PC-3 (cell line): ENCODE results near the gene WDFY1. TPM values are rescaled to one million over a fixed set of nuclear protein-coding genes. Genes with fewer than 3 reads are reported as not detected.

Experiments
- ATAC-seq: fragments of 200-7000 bp; cut with Tn5 transposase; 2 replicates; pipeline ENCODE4 v1.9.1; 2020; ENCODE audit warnings: mild to moderate bottlenecking, moderate library complexity
- BruUV-seq: library from RNA; stranded (reverse); fragments of 400-500 nt; replicated peaks from 2 replicates; lab custom pipeline; 2021; lab: Mats Ljungman, UMichigan
- CTCF ChIA-PET: fragments of 300-600 bp; sonication (Branson Sonifier 250); formaldehyde crosslinking; loops from one replicate; lab custom pipeline; 2022; ENCODE audit warnings: antibody characterized with exemption; lab: Charles Lee
- POLR2A ChIA-PET: fragments of 300-600 bp; sonication (Branson Sonifier 250); formaldehyde crosslinking; loops from one replicate; lab custom pipeline; 2022; ENCODE audit warnings: antibody characterized with exemption; ENCODE audit not compliant: unreplicated experiment; lab: Charles Lee
- DNase-seq: peaks from one replicate; pipeline ENCODE4 v3.0.0-alpha.2; 2015
- H2AFZ ChIP-seq: fragments of 300-600 bp; sonication (generic); 2 replicates; pipeline ENCODE4 v1.6.0; 2016; ENCODE audit warnings: antibody characterized with exemption, low read length
- H3F3A ChIP-seq: fragments of 300-600 bp; sonication (generic); one replicate; pipeline ENCODE4 v1.6.0; 2017; ENCODE audit warnings: antibody characterized with exemption, low read length, control low read depth, mild to moderate bottlenecking; ENCODE audit not compliant: unreplicated experiment
- H3K27ac ChIP-seq: fragments of 300-600 bp; sonication (generic); 2 replicates; pipeline ENCODE4 v1.5.1; 2016; ENCODE audit warnings: mild to moderate bottlenecking, low read length
- H3K27me3 ChIP-seq: fragments of 300-600 bp; sonication (generic); 2 replicates; pipeline ENCODE4 v1.6.1; 2016; ENCODE audit warnings: low read length, mixed read lengths
- H3K36me3 ChIP-seq: fragments of 300-600 bp; sonication (generic); 2 replicates; pipeline ENCODE4 v1.6.1; 2016; ENCODE audit warnings: low read depth, mixed run types, low read length, mixed read lengths
- H3K4me1 ChIP-seq: fragments of 300-600 bp; sonication (generic); 2 replicates; pipeline ENCODE4 v1.5.1; 2016; ENCODE audit warnings: low read length; ENCODE audit not compliant: insufficient read depth
- H3K4me2 ChIP-seq: fragments of 300-600 bp; sonication (generic); 2 replicates; pipeline ENCODE4 v1.6.0; 2016; ENCODE audit warnings: low read length
- H3K4me3 ChIP-seq: fragments of 300-600 bp; sonication (generic); 2 replicates; pipeline ENCODE4 v1.5.1; 2016; ENCODE audit warnings: mild to moderate bottlenecking, low read length, mixed read lengths
- H3K79me2 ChIP-seq: fragments of 300-600 bp; sonication (generic); 2 replicates; pipeline ENCODE4 v1.6.1; 2017; ENCODE audit warnings: low read length, mixed read lengths
- H3K9ac ChIP-seq: fragments of 300-600 bp; sonication (generic); 2 replicates; pipeline ENCODE4 v1.6.0; 2016; ENCODE audit warnings: mild to moderate bottlenecking, low read length
- H3K9me2 ChIP-seq: fragments of 300-600 bp; sonication (generic); replicated peaks from 2 replicates; pipeline ENCODE4 v1.6.1; 2016; ENCODE audit warnings: mixed run types, low read length, mixed read lengths
- H3K9me3 ChIP-seq: fragments of 300-600 bp; sonication (generic); 2 replicates; pipeline ENCODE4 v1.6.1; 2016; ENCODE audit warnings: low read length, mixed read lengths
- H4K20me1 ChIP-seq: fragments of 300-600 bp; sonication (generic); 2 replicates; pipeline ENCODE4 v1.6.1; 2016; ENCODE audit warnings: low read length, mixed read lengths
- CTCF ChIP-seq: fragments of 300-600 bp; sonication (generic); conservative IDR thresholded peaks from 2 replicates; pipeline ENCODE4 v1.5.1; 2017; ENCODE audit warnings: antibody characterized with exemption, low read depth, mild to moderate bottlenecking, low read length
- EZH2 ChIP-seq: fragments of 300-600 bp; sonication (generic); IDR thresholded peaks from one replicate; pipeline ENCODE4 v1.6.1; 2017; ENCODE audit warnings: antibody characterized with exemption, mild to moderate bottlenecking, low read length; ENCODE audit not compliant: unreplicated experiment
- EZH2phosphoT487 ChIP-seq: fragments of 300-600 bp; sonication (generic); IDR thresholded peaks from 2 replicates; pipeline ENCODE4 v1.6.1; 2018; ENCODE audit warnings: mild to moderate bottlenecking, antibody characterized with exemption, low read length, borderline replicate concordance
- intact Hi-C: fragments of 100-400 bp; cut with micrococcal nuclease; formaldehyde crosslinking; loops from 2 replicates; pipeline ENCODE4 v1.9.0; 2023
- total RNA-seq: library from RNA; depleted of rRNA; stranded (reverse); fragments of >200 nt; gene quantifications from 2 replicates; pipeline ENCODE4 v1.2.3, GENCODE V29; 2014

The WDFY1 gene
- total RNA-seq, 1 experiment from 2014 or later, result 47.7 TPM

- Histone ChIP-seq H3K4me3 (no peak overlapping the region), H4K20me1 (no peaks in the 10 kb centered on the region), H3K4me2 (no peak overlapping the region), H3F3A (no peaks in the 10 kb centered on the region), H3K27me3 (no peaks in the 10 kb centered on the region), H3K36me3 (no peaks in the 10 kb centered on the region), H2AFZ (no peak overlapping the region), H3K79me2 (no peaks in the 10 kb centered on the region), H3K27ac (no peak overlapping the region), H3K9me3 (no peaks in the 10 kb centered on the region), H3K4me1 (peaks cover 4% of the 10 kb centered on the region; the same call in 1 of the 2 replicates), H3K9me2 (no peaks in the 10 kb centered on the region), H3K9ac (no peak overlapping the region)
- no TSS peak for BruUV-seq
- no peak for TF ChIP-seq EZH2
- no peak for TF ChIP-seq CTCF
- no peak for TF ChIP-seq EZH2phosphoT487
- intact Hi-C loops, result loop anchor here (10.0 kb wide), 1 partner anchor 798 kb away; no protein-coding TSS in a partner anchor
- CTCF ChIA-PET, result no interaction called here
- peak; percentile 66 for ATAC-seq
- peak; percentile 60 for DNase-seq
- POLR2A ChIA-PET, result no interaction called here
Observed at GRCh38 chr2:223976635-223977226, 31.6 kb upstream of the WDFY1 start.

GRCh38 chr2:223973606-223974005 is 28.5 kb upstream of the WDFY1 start:
- no peak for DNase-seq
- no peaks in the 10 kb centered on the region for H3K27me3 ChIP-seq
- no TSS peak for BruUV-seq
- H3K4me3 ChIP-seq, result no peak overlapping the region
- H3K79me2 ChIP-seq, result no peaks in the 10 kb centered on the region
- ChIA-PET CTCF (no interaction called here), POLR2A (no interaction called here)
- H3K9me2 ChIP-seq, result no peaks in the 10 kb centered on the region
- intact Hi-C loops, result loop anchor here (5.0 to 10.0 kb wide), 3 partner anchors 474 to 801 kb away; no protein-coding TSS in a partner anchor
- H3F3A ChIP-seq, result no peaks in the 10 kb centered on the region
- peaks cover 5% of the 10 kb centered on the region; the same call in 1 of the 2 replicates for H3K4me1 ChIP-seq
- H4K20me1 ChIP-seq, result no peaks in the 10 kb centered on the region
- H3K36me3 ChIP-seq, result no peaks in the 10 kb centered on the region
- H2AFZ ChIP-seq, result no peak overlapping the region
- no peak for TF ChIP-seq CTCF
- TF ChIP-seq EZH2, result no peak
- no peak for TF ChIP-seq EZH2phosphoT487
- no peak for ATAC-seq
- no peak overlapping the region for H3K27ac ChIP-seq
- no peaks in the 10 kb centered on the region for H3K9me3 ChIP-seq
- no peak overlapping the region for H3K9ac ChIP-seq
- no peak overlapping the region for H3K4me2 ChIP-seq

GRCh38 chr2:223972656-223973102 is 27.5 kb upstream of the WDFY1 start:
- Histone ChIP-seq H3K79me2 (no peaks in the 10 kb centered on the region), H3K4me1 (peaks cover 14% of the 10 kb centered on the region), H4K20me1 (no peaks in the 10 kb centered on the region), H2AFZ (no peak overlapping the region), H3K4me2 (no peak overlapping the region), H3K27me3 (no peaks in the 10 kb centered on the region), H3K36me3 (no peaks in the 10 kb centered on the region), H3K9me3 (no peaks in the 10 kb centered on the region), H3K9me2 (no peaks in the 10 kb centered on the region), H3K27ac (no peak overlapping the region), H3K4me3 (no peak overlapping the region), H3K9ac (no peak overlapping the region), H3F3A (no peaks in the 10 kb centered on the region)
- intact Hi-C loops, result loop anchor here (5.0 to 10.0 kb wide), 3 partner anchors 475 to 802 kb away; no protein-coding TSS in a partner anchor
- no peak for DNase-seq
- no peak for TF ChIP-seq EZH2
- no peak for TF ChIP-seq EZH2phosphoT487
- TF ChIP-seq CTCF, result no peak
- CTCF ChIA-PET, result no interaction called here
- POLR2A ChIA-PET, result no interaction called here
- no peak for ATAC-seq
- no TSS peak for BruUV-seq
